Measurements from ENCODE around the gene CSNK1G2. TPM values are rescaled to one million over a fixed set of nuclear protein-coding genes. Genes with fewer than 3 reads are reported as not detected.
"Not testable (repeated sequence)": the region's sequence is repeated elsewhere in the genome, so short reads cannot be mapped to it uniquely, and the experiment has no call there.

The CSNK1G2 gene
- total and polyA plus RNA-seq, 12 donors, result 30.0 to 120 (median 73.6) TPM

GRCh38 chr19:1987197-1988187 is 46.5 kb downstream of the CSNK1G2 start:
- Histone ChIP-seq H3K27me3 (no peaks in the 10 kb centered on the region), H3K36me3 (replicated peaks in 1 of 2) (peaks cover 0 to 74% of the 10 kb centered on the region in 2 donors), H3K4me3 (no peak overlapping the region), H3K9me3 (replicated peaks in 1 of 3) (no peaks in the 10 kb centered on the region), H3K4me1 (replicated peaks in 1 of 2) (no peaks in the 10 kb centered on the region), H3K27ac (no peak overlapping the region)
- intact Hi-C loops (cut with DNase I), result no loop called here
- no peak for DNase-seq
- TF ChIP-seq CTCF (IDR thresholded peaks at IDR 0.05), result no peak
- no peak for TF ChIP-seq POLR2A (IDR thresholded peaks at IDR 0.05)
- WGBS, 4 donors, result 86 to 91% (median 87%) methylated on average over 4 to 42 of the region's 42 CpGs

DNA sequence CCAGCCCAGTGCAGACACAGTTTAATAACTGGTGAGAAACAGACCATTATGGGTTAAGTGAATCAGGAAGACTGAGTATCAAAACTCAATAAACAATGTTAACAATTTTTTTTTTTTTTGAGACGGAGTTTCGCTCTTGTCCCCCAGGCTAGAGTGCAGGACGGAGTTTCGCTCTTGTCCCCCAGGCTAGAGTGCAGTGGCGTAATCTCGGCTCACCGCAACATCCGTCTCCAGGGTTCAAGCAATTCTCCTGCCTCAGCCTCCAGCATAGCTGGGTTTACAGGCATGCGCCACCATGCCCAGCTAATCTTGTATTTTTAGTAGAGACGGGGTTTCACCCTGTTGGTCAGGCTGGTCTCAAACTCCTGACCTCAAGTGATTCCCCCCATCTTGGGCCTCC is 47.5 kb downstream of the CSNK1G2 start:
- H3K4me3 ChIP-seq; DNase-seq; H3K9me3 ChIP-seq (replicated peaks in 1 of 3); H3K27ac ChIP-seq; H3K27me3 ChIP-seq; intact Hi-C loops (cut with DNase I); H3K4me1 ChIP-seq (replicated peaks in 1 of 2): not testable (repeated sequence)
- WGBS, 4 donors, result 87 to 92% (median 90%) methylated on average over 9 to 10 of the region's 10 CpGs
- H3K36me3 ChIP-seq (replicated peaks in 1 of 2), result peaks cover 0 to 73% of the 10 kb centered on the region in 2 donors

- WGBS, 4 donors, result 94 to 97% (median 94%) methylated on average over 12 to 40 of the region's 40 CpGs
- DNase-seq, result no peak
- Histone ChIP-seq H3K27ac (no peak overlapping the region), H3K4me1 (replicated peaks in 1 of 2) (no peaks in the 10 kb centered on the region), H3K4me3 (no peak overlapping the region), H3K36me3 (replicated peaks in 1 of 2) (peaks cover 0 to 67% of the 10 kb centered on the region in 2 donors), H3K27me3 (no peaks in the 10 kb centered on the region), H3K9me3 (replicated peaks in 1 of 3) (no peaks in the 10 kb centered on the region)
- intact Hi-C loops (cut with DNase I), result no loop called here
- TF ChIP-seq CTCF (IDR thresholded peaks at IDR 0.05) (no peak), POLR2A (IDR thresholded peaks at IDR 0.05) (no peak)
Observed at GRCh38 chr19:1989513-1990229, 48.7 kb downstream of the CSNK1G2 start.

- Histone ChIP-seq H3K9me3 (replicated peaks in 1 of 3) (no peaks in the 10 kb centered on the region), H3K4me1 (replicated peaks in 1 of 2) (no peaks in the 10 kb centered on the region), H3K36me3 (replicated peaks in 1 of 2) (peaks cover 0 to 60% of the 10 kb centered on the region in 2 donors), H3K27ac (no peak overlapping the region), H3K4me3 (no peak overlapping the region), H3K27me3 (no peaks in the 10 kb centered on the region)
- 95 to 97% (median 96%) methylated on average over 8 to 34 of the region's 34 CpGs for WGBS, 4 donors
- intact Hi-C loops (cut with DNase I), result no loop called here
- DNase-seq, result no peak
- TF ChIP-seq CTCF (IDR thresholded peaks at IDR 0.05) (no peak), POLR2A (IDR thresholded peaks at IDR 0.05) (no peak)
Observed at GRCh38 chr19:1990230-1991017, 49.5 kb downstream of the CSNK1G2 start.
